ENCODE data around the gene EDEM2. TPM values are rescaled to one million over a fixed set of nuclear protein-coding genes. Genes with fewer than 3 reads are reported as not detected.
A peak's percentile ranks its signal among the peaks of the same experiment; 100 is the strongest.
"Not testable (repeated sequence)": the region's sequence is repeated elsewhere in the genome, so short reads cannot be mapped to it uniquely, and the experiment has no call there.

EDEM2 gene
- total RNA-seq, 2 donors from 2014 or later, result 12.2 to 17.1 TPM

DNA sequence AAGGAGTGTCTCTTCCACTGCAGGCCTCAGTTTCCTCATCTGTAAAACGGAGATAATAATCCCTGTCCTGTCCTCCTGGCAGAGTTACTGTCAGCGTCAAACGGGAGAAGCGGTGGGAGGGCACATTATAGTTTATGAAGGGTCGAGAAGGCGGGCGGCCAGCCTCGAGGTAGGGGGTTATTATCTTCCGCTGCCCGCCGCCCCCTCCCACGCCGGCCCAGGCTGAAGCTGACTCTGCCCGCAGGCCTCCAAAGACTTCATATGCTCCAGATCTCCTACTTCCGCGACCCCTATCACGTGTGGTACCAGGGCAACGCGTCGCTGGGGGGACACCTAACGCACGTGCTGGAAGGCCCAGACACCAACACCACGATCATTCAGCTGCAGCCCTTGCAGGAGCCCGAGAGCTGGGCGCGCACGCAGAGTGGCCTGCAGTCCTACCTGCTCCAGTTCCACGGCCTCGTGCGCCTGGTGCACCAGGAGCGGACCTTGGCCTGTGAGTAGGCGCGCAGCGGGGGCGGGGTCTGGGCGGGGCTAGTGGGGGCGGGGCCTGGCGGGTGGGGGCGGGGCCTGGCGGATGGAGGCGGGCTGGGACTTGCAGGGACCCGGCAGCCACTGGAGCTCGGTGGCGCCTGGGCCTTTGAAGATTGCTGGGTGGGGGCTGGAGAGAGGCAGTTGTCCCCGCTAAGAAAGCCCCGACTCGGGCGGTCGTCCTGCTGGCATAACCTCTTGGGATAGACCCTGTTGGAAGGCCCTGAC, 27.5 kb upstream of the EDEM2 start:
- Mint-ChIP-seq H3K27ac (no peak overlapping the region), H3K36me3 (no peaks in the 10 kb centered on the region), H3K9me3 (no peaks in the 10 kb centered on the region)
- ATAC-seq, result no peak
- DNase-seq (ENCODE audit: low spot score in 2 of 2), result no peak

GRCh38 chr20:35173576-35174192, 26.5 kb upstream of the EDEM2 start:
- no peaks in the 10 kb centered on the region for H3K9me3 Mint-ChIP-seq
- no peak overlapping the region for H3K27ac Mint-ChIP-seq
- H3K36me3 Mint-ChIP-seq, result no peaks in the 10 kb centered on the region
- ATAC-seq (no peak), DNase-seq (ENCODE audit: low spot score in 2 of 2) (no peak)

DNA sequence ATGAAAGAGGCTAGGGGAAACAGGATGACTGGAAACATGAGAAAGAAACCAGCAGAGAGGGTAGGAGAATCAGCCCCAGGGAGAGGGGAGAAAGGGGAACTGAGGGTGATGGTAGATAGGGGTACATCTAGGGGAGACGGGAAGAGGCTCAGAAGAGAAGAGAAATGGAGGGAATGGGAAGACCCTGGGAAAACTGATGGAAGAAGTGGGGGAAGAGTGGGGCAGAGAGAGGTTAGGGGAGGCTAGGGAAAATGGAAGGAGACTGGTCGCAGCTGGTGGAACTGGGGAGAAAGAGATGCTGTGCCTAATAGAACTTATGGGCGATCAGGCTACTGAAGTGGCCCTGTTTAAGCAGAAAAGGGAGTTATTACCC, 25.3 kb upstream of the EDEM2 start:
- Mint-ChIP-seq H3K9me3 (no peaks in the 10 kb centered on the region), H3K36me3 (no peaks in the 10 kb centered on the region), H3K27ac (peak overlapping the region in 1 of 2 donors; percentile 70)
- ATAC-seq (no peak), DNase-seq (ENCODE audit: low spot score in 2 of 2) (no peak)

- Mint-ChIP-seq H3K36me3 (no peaks in the 10 kb centered on the region), H3K9me3 (no peaks in the 10 kb centered on the region), H3K27ac (peak within 1 kb of the TSS; percentile 70 to 75)
- ATAC-seq, result peak; percentile 58 to 80
- DNase-seq (ENCODE audit: low spot score in 2 of 2), result peak in 1 of 2 donors; percentile 9
These were observed 24.8 kb upstream of the EDEM2 start, which contains the start of gene PROCR for GRCh38 chr20:35171753-35172433. PROCR (plus strand) TSS chr20:35172072; CDS start chr20:35172155, 83 bp downstream.

- no peak for ATAC-seq
- Mint-ChIP-seq H3K27ac (peak overlapping the region in 1 of 2 donors; percentile 70), H3K36me3 (no peaks in the 10 kb centered on the region), H3K9me3 (no peaks in the 10 kb centered on the region)
- DNase-seq (ENCODE audit: low spot score in 2 of 2), result no peak
These were observed 24.3 kb upstream of the EDEM2 start for GRCh38 chr20:35171438-35171752.

GRCh38 chr20:35168701-35169409, 21.7 kb upstream of the EDEM2 start:
- DNase-seq (ENCODE audit: low spot score in 2 of 2); H3K27ac Mint-ChIP-seq; ATAC-seq; H3K9me3 Mint-ChIP-seq; H3K36me3 Mint-ChIP-seq: not testable (repeated sequence)

DNA sequence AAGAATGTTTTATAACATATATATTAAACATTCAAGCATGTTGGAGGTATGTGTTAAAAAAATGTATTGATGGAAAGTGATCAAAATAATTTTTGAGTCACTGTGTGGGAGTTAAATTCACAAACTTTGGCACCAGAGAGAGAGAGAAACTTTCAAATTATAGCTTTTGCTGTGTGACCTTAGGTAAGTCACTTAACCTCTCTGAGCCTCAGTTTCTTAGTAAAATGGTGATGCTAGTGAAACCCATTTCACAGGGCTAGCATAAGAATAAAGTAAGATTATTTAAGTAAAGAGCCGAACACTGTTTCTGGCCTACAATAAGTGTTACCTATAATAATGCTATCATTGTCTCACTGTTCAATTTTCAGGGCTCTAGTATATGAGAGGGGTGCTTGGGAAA, 20.7 kb upstream of the EDEM2 start:
- no peak for ATAC-seq
- peaks cover 0 to 3% of the 10 kb centered on the region in 2 donors for H3K9me3 Mint-ChIP-seq
- no peak overlapping the region for H3K27ac Mint-ChIP-seq
- peaks cover 0 to 3% of the 10 kb centered on the region in 2 donors for H3K36me3 Mint-ChIP-seq
- DNase-seq (ENCODE audit: low spot score in 2 of 2), result no peak

GRCh38 chr20:35166242-35166830, 19.2 kb upstream of the EDEM2 start:
- no peak overlapping the region for H3K27ac Mint-ChIP-seq
- no peak for DNase-seq (ENCODE audit: low spot score in 2 of 2)
- ATAC-seq, result no peak
- H3K36me3 Mint-ChIP-seq, result peaks cover 0 to 11% of the 10 kb centered on the region in 2 donors
- H3K9me3 Mint-ChIP-seq, result peaks cover 0 to 5% of the 10 kb centered on the region in 2 donors

GRCh38 chr20:35165221-35166185, 18.4 kb upstream of the EDEM2 start:
- Mint-ChIP-seq H3K9me3 (peaks cover 0 to 5% of the 10 kb centered on the region in 2 donors), H3K27ac (no peak overlapping the region), H3K36me3 (peaks cover 0 to 11% of the 10 kb centered on the region in 2 donors)
- ATAC-seq, result no peak
- no peak for DNase-seq (ENCODE audit: low spot score in 2 of 2)

- not testable (repeated sequence) for ATAC-seq; H3K9me3 Mint-ChIP-seq; DNase-seq (ENCODE audit: low spot score in 2 of 2); H3K27ac Mint-ChIP-seq
- peaks cover 0 to 11% of the 10 kb centered on the region in 2 donors for H3K36me3 Mint-ChIP-seq
These were observed 17.4 kb upstream of the EDEM2 start for GRCh38 chr20:35164531-35164930.

DNA sequence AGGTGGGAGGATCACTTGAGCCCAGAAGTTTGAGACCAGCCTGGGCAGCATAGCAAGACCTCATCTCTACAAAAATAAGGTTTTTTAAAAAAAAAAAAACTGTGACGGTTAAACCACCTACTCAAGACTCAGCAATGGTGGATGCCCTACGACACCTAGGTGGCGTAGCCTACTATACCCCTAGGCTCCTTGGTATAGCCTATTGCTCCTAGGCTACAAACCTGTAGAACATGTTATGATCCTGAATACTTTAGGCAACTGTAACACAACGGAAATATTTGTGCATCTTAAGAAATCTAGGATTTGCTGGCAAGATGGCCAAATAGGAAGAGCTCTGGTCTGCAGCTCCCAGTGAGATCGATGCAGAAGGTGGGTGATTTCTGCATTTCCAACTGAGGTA, 13.2 kb upstream of the EDEM2 start:
- not testable (repeated sequence) for DNase-seq (ENCODE audit: low spot score in 2 of 2); H3K9me3 Mint-ChIP-seq; ATAC-seq
- peak overlapping the region in 1 of 2 donors; percentile 79 for H3K27ac Mint-ChIP-seq
- peaks cover 0 to 11% of the 10 kb centered on the region in 2 donors for H3K36me3 Mint-ChIP-seq

GRCh38 chr20:35156978-35157377, 9.8 kb upstream of the EDEM2 start:
- H3K9me3 Mint-ChIP-seq, result no peaks in the 10 kb centered on the region
- H3K27ac Mint-ChIP-seq, result no peak overlapping the region
- no peak for ATAC-seq
- H3K36me3 Mint-ChIP-seq, result peaks cover 0 to under 1% of the 10 kb centered on the region in 2 donors
- DNase-seq (ENCODE audit: low spot score in 2 of 2), result no peak

GRCh38 chr20:35155936-35156335, 8.8 kb upstream of the EDEM2 start:
- Mint-ChIP-seq H3K36me3 (no peaks in the 10 kb centered on the region), H3K27ac (no peak overlapping the region), H3K9me3 (no peaks in the 10 kb centered on the region)
- DNase-seq (ENCODE audit: low spot score in 2 of 2), result no peak
- ATAC-seq, result no peak

- Mint-ChIP-seq H3K9me3 (no peaks in the 10 kb centered on the region), H3K27ac (no peak overlapping the region), H3K36me3 (peaks cover 12 to 16% of the 10 kb centered on the region in 2 donors)
- ATAC-seq (no peak), DNase-seq (ENCODE audit: low spot score in 2 of 2) (no peak)
These were observed 4.6 kb upstream of the EDEM2 start for GRCh38 chr20:35151736-35152135.

DNA sequence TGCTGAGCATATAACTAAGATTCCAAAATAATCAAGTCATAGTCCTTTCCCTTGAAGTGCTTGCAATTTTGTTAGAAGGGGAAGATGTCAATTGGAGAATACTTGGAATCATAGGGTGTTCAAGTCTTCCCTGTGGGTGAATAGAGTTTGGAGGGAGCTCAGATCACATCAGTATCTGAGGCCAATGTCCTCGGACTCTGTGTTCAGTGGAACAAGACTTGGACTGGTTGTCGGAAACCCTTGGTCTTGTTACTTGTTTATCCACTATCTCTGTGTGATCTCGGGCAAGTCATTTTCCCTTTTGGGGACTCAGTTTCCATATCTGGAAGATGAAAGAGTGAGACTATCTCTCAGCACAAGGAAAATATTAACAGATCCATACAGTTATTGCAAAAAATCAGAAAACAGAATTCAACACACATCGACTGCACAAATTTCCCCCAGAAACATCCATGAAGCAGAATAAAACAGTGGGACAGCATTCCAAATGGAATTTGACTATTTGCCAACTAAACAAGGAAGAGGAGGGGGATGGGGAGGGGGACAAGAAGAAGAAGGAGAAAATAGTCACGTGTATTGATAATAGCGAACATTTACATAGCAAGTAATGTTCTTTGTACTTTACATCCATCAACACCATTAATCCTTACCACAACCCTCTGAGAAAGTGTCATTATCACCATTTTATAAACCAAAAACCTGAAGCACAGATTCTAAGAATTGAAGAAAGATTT, 3.9 kb upstream of the EDEM2 start:
- peaks cover 15 to 23% of the 10 kb centered on the region in 2 donors for H3K36me3 Mint-ChIP-seq
- H3K27ac Mint-ChIP-seq, result no peak overlapping the region
- no peaks in the 10 kb centered on the region for H3K9me3 Mint-ChIP-seq
- DNase-seq (ENCODE audit: low spot score in 2 of 2), result no peak
- no peak for ATAC-seq
